PC-9 (cell line): Measurements from ENCODE around the gene SLC38A8.

Source experiments
- CTCF ChIP-seq: fragments of 200-600 bp; sonication (generic); conservative IDR thresholded peaks from 2 replicates; pipeline ENCODE4 v1.6.1; 2017; ENCODE audit warnings: mixed run types, antibody characterized with exemption, mild to moderate bottlenecking, moderate library complexity
- EZH2 ChIP-seq: fragments of 200-600 bp; sonication (generic); IDR thresholded peaks from 2 replicates; pipeline ENCODE4 v1.8.0; 2017; ENCODE audit warnings: antibody characterized with exemption, low read depth

- no peak for TF ChIP-seq CTCF
- no peak for TF ChIP-seq EZH2
Observed at GRCh38 chr16:84063980-84064379, 21.4 kb upstream of the SLC38A8 start.
